Measurements from ENCODE around the gene BCAN.

Gene BCAN

GRCh38 chr1:156704166-156704711 is 62.3 kb downstream of the BCAN start:
- DNase-seq: no peak

GRCh38 chr1:156704930-156705320 is 63.0 kb downstream of the BCAN start:
- DNase-seq: no peak

- no peak for DNase-seq
Measured at GRCh38 chr1:156705321-156705917, 63.5 kb downstream of the BCAN start, which contains the start of gene CRABP2. Gene CRABP2 (minus strand): TSS chr1:156705583. CDS start chr1:156705446, 137 bp downstream.

GRCh38 chr1:156705918-156706656 is 64.2 kb downstream of the BCAN start:
- DNase-seq: no peak

- no peak for DNase-seq
Measured at GRCh38 chr1:156706657-156707416, 64.9 kb downstream of the BCAN start.

- DNase-seq: no peak
Measured at GRCh38 chr1:156707417-156708217, 65.7 kb downstream of the BCAN start.

- DNase-seq: no peak
Measured at GRCh38 chr1:156708218-156708661, 66.3 kb downstream of the BCAN start.

GRCh38 chr1:156709031-156709430 is 67.1 kb downstream of the BCAN start:
- DNase-seq: no peak

All from GF-D8 (cell line).